GM12864 (cell line): ENCODE data around the gene FNDC7.
"Not testable (repeated sequence)": the region's sequence is repeated elsewhere in the genome, so short reads cannot be mapped to it uniquely, and the experiment has no call there.

Experiments
- DNase-seq: peaks from one replicate; pipeline ENCODE4 v3.0.0-alpha.2; 2011; ENCODE audit warnings: low read depth
- H3K4me3 ChIP-seq: 2 replicates; pipeline ENCODE4 v1.5.1; 2011; ENCODE audit warnings: mild to moderate bottlenecking, low read depth, low read length, control low read depth
- TF ChIP-seq, protein P1 (sequence below): IDR thresholded peaks from 2 replicates; pipeline ENCODE4 v1.5.1; 2011; ENCODE audit warnings: low read depth, mild to moderate bottlenecking, moderate library complexity, low read length, control low read depth, inconsistent platforms; ENCODE audit errors: missing control alignments

Gene FNDC7, protein sequence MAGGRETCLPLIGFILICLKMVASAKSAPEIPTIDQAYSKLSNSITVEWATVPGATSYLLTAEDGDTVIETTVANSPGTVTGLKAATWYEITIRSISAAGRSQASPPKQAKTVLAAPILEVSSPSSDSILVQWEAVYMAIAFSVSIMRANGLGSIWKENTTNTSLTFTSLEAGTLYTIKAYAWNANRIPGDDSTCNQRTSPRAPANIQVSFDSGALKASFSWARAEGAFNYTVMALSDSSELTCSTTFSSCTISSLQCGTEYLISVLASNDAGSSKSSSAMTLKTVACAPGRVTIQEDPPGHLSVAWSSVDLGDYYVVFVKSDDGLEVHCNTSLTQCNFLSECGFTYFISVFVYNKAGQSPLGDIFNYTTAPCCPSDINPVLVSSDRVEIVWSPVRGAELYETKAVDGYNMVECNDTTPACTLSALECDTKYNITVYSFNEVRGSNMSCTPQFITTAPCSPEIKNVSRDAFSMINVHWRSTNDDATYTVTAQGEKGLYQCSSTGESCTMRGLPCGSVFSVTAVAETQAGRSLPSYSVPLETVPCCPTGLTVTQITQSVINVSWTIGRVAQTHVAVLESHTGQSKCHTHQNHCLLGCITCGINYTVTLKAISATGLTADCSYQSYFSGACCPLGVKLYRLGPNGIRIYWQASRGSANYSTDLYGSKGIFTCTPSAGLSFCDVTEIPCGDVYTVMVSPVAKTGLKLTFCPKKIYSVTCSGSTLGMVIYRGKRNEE

DNA sequence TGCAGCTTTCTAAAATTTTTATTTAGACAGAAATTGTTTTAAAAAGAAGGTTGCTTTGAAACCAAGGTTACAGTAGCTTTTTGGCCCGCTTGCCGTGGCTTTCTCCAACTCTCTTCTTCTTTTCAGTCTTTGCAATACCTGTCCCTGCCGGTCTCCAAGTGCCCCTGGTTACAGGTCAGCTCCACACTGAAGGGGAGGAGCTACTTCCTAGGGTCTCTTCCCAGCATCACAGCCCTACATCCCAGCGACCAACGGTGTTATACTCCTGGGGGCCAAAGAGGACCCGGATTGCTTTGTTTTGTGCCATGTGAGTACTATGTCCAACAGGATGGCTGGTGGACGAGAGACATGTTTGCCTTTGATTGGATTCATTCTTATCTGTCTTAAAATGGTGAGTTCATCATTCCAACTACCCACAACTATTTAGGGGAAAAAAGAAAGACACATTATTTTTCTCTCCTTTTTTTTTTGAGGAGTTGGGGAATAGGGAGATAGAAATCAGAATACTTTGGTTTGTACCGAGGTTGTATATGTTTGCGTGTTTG, at the start of gene FNDC7:
FNDC7 (plus strand) TSS at position 303 of the 545 bp plus-strand sequence; CDS start at position 329, 26 bp downstream.
- no peak for DNase-seq
- TF ChIP-seq, protein P1, sequence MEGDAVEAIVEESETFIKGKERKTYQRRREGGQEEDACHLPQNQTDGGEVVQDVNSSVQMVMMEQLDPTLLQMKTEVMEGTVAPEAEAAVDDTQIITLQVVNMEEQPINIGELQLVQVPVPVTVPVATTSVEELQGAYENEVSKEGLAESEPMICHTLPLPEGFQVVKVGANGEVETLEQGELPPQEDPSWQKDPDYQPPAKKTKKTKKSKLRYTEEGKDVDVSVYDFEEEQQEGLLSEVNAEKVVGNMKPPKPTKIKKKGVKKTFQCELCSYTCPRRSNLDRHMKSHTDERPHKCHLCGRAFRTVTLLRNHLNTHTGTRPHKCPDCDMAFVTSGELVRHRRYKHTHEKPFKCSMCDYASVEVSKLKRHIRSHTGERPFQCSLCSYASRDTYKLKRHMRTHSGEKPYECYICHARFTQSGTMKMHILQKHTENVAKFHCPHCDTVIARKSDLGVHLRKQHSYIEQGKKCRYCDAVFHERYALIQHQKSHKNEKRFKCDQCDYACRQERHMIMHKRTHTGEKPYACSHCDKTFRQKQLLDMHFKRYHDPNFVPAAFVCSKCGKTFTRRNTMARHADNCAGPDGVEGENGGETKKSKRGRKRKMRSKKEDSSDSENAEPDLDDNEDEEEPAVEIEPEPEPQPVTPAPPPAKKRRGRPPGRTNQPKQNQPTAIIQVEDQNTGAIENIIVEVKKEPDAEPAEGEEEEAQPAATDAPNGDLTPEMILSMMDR, result no peak
- no peak within 1 kb of the TSS for H3K4me3 ChIP-seq

DNA sequence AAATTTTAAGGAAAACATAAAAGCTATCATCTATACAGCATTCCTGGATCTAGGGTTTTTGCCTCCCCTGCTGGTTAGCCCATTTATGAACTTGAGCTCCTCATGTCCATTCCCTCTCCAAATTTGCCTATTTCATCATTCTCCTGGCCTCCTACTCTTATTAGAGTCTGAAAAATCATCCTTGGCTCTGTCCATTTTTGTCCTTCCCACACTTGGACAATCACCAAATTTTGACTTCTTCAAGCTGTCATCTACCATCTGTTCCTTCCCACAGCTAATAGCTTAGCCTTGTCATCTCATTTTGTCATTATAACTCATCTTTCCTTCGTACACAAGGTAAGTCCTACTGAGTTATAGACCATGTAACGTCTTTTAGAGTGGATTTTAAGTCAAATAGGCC, 49.6 kb upstream of the FNDC7 start:
- no peak for DNase-seq
- TF ChIP-seq, protein P1, result no peak
- H3K4me3 ChIP-seq, result no peak overlapping the region

DNA sequence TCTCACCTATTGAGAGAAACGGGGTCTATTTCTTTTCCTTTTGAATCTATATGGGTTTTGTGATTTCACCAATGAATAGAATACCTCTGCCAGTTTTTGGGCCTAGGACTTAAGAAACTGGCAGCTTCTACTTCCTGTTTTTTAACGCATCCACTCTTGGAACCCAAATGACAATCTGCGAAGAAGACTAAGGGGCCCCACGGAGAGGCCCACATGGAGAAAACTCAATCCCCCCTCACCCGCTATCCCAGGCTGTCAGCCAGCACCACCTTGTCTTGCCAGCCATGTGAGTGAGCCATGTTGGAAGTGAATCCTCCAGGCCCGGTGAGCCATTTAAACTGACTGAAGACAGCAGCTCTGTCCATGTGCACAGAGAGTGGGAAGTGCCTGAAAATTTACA, 48.2 kb upstream of the FNDC7 start:
- no peak overlapping the region for H3K4me3 ChIP-seq
- TF ChIP-seq, protein P1, result no peak
- no peak for DNase-seq

DNA sequence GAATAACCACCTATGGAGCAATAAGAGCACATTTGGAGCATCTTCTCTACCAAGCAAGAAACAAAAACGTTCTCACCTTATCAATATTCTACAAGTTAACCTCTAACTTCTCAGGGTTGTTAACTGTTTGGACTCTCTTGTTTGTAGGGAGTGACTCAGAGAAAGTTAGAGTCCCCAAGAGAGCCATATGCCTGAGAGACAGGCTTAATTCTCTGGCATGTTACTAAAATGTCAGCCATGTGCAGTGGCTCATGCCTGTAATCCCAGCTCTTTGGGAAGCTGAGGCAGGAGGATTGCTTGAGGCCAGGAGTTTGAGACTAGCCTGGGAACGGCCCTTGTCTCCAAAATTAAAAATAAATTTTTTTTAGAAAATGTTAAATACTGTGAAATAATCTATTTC, 47.6 kb upstream of the FNDC7 start:
- TF ChIP-seq, protein P1, result no peak
- no peak overlapping the region for H3K4me3 ChIP-seq

DNA sequence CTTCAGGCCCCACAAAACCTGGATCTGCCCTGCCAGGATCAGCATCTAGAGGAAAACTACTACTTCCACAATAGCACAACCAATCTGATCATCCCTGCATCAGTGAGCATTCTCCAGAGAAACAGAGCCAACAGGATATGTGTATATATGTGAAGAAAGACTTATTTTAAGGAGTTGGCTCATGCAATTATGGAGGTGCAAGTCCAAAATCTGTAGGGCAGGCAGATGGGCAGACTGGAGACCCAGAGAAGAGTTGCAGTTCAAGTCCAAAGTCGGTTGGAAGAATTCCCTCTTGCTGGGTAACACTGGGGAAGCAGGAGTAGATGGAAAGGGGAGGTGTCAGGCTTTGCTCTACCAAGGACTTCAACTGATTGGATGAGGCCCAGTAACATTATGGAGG, 46.9 kb upstream of the FNDC7 start:
- no peak overlapping the region for H3K4me3 ChIP-seq
- TF ChIP-seq, protein P1, result no peak
- no peak for DNase-seq

More for the DNA sequence above, 47.6 kb upstream of the FNDC7 start:
- no peak for DNase-seq

DNA sequence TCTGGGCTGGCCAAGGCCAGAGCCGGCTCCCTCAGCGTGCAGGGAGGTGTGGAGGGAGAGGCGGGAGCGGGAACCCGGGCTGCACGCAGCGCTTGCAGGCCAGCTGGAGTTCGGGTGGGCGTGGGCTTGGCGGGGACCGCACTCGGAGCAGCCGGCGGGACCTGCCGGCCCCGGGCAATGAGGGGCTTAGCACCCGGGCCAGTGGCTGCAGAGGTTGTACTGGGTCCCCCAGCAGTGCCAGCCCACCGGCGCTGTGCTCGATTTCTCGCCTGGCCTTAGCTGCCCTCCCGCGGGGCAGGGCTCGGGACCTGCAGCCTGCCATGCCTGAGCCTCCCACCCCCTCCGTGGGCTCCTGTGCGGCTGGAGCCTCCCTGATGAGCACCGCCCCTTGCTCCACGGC, 45.3 kb upstream of the FNDC7 start:
- DNase-seq, result not testable (repeated sequence)

DNA sequence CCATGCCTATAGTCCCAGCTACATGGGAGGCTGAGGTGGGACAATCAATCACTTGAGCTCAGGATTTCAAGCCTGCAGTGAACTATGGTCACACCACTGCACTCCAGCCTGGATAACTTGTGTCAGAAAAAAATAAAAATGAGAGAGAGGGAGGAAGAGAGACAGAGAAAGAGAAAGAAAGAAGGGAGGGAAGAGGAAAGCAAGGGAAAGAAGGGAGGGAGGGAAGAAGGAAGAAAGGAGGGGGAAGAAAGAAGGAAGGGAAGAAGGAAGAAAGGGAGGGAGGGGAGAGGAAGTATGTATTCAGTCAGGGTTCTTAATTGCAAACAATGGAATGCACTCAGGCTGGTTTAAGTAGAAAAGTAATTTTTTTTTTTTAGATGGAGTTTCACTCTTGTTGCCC, 43.9 kb upstream of the FNDC7 start:
- H3K4me3 ChIP-seq, result no peak overlapping the region
- TF ChIP-seq, protein P1, result no peak
- DNase-seq, result no peak

More for the DNA sequence above, 45.3 kb upstream of the FNDC7 start:
- not testable (repeated sequence) for H3K4me3 ChIP-seq
